Measurements from ENCODE around the gene RAP2C.
A peak's percentile ranks its signal among the peaks of the same experiment; 100 is the strongest.

The RAP2C gene

DNA sequence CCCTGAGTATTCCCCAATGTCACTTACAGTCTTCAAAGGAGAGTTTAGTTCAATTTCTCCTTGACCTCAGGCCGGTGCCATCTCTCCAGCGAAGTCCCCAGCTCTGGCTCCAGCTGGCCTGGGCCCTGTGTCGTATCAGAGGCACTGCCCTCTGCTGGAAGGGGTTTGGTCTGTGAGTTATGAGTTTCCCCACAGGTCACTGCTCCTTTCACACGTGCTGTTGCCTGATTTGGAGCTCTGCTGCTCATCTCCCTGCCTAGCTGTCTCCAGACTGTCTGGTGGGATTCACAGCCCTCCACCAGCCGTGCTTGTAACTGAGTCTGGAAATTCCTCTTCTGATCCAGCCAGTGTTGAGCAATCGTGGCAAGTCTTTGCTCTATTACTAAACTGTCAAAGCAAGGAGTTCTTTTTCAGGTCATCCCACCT lies at the start of gene RAP2C:
RAP2C (minus strand) TSS at position 105 of the 426 bp plus-strand sequence. CDS start 2,179 bp downstream, outside the sequence.
- H3K4me3 Mint-ChIP-seq: peak within 1 kb of the TSS; percentile 89
- H3K27me3 Mint-ChIP-seq: no peaks in the 10 kb centered on the region
- peak within 1 kb of the TSS; percentile 92 for H3K27ac Mint-ChIP-seq
- no peaks in the 10 kb centered on the region for H3K9me3 Mint-ChIP-seq (ENCODE audit: low read depth)
- peaks cover 26% of the 10 kb centered on the region for H3K4me1 Mint-ChIP-seq (ENCODE audit: low read depth)
- peaks cover 4% of the 10 kb centered on the region for H3K36me3 Mint-ChIP-seq

DNA sequence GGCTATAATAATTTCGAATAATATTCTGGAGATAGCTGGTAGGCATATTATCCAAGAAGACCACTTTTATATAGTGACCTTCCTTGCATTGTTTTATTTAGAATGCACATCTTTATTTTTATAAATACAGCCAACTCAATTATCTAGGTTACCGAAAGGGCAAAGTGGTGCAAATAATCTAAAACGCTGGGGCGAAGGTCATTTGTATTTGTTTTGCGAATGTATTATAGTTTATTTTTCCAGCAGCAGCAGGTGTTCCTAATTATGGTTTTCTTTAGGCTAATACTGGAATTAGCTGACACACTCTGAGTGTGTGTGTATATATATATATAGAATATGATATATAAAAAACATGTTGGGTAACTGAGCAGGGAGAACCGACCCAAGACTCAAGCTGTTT lies 48.1 kb upstream of the RAP2C start:
- H3K9me3 Mint-ChIP-seq (ENCODE audit: low read depth): no peaks in the 10 kb centered on the region
- peaks cover 2% of the 10 kb centered on the region for H3K36me3 Mint-ChIP-seq
- H3K27ac Mint-ChIP-seq: no peak overlapping the region
- H3K4me1 Mint-ChIP-seq (ENCODE audit: low read depth): peaks cover 5% of the 10 kb centered on the region
- no peaks in the 10 kb centered on the region for H3K27me3 Mint-ChIP-seq
- no peak overlapping the region for H3K4me3 Mint-ChIP-seq

DNA sequence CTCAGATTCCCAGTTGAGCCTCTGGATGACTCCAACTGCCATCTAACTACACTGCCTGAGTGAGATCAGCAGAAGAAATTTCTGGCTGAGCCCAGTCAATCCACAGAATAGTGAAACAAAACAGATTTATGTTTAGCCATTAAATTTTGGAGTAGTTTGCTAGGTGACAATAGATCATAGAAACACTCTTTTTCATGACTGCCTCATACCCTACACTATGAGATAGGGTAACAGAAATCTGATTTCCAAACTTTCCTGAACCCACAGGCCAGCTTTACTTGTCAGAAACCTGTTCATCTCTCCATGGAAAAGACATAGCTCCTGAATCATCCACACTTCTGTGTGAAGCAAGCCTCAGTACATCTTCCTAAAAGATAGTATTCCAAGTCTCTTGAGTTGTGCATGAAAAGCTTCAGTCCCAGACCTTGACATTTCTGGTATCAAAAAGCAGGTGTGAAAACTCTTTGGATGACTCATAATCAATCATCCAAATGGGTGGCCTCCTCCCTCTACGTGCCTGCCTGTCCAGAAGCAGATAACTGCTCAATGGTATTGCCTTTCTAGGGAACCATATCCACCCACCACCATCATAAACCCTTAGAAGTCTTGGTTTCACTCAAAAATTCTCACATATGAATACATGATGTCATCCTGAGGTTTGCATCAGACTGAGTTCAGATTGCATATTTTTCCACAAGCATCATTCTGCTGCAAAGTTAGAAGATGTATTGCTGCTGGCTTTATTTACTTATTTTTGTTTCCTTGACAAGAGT lies 47.5 kb upstream of the RAP2C start:
- Mint-ChIP-seq H3K4me3 (no peak overlapping the region), H3K27ac (no peak overlapping the region), H3K9me3 (ENCODE audit: low read depth) (no peaks in the 10 kb centered on the region), H3K36me3 (peaks cover 2% of the 10 kb centered on the region), H3K27me3 (no peaks in the 10 kb centered on the region), H3K4me1 (ENCODE audit: low read depth) (peaks cover 5% of the 10 kb centered on the region)

DNA sequence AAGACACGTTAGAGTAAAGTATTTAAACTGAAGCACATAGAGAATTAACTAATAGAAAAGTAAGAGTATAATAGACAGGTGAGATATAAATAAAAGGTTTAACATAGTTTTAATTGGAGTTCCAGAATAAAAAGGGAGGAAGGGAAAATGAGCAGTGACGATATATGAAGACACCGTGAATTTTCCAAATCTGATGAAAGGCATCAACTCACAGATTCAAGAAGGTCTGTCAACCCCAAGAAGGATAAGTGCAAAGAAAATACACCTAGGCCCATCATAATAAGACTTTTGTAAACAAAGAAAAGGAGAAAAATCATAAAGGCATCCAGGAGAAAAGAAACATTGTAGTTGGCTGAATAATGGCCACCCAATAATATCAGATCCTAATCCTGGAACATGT lies 43.9 kb upstream of the RAP2C start:
- Mint-ChIP-seq H3K27me3 (no peaks in the 10 kb centered on the region), H3K4me3 (no peak overlapping the region)

DNA sequence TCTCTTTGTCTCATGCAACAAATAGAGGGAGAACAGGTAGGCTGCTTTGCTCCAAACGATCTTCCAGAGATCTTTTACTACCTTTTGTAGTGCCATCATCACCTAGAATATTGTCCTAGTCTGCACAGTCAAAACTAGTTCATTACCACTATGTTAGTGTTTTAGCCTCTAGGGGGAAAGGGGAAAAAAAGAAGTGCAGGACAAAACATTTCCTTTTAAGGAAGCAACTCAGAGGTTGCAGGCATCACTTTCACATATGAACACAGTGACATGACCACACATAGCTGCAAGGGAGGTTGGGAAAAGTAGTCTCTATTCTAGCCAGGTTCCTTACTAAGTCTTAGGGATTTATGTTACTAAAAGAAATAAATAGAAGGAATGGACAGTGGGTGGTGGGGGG lies 39.3 kb upstream of the RAP2C start:
- Mint-ChIP-seq H3K27me3 (no peaks in the 10 kb centered on the region), H3K9me3 (ENCODE audit: low read depth) (no peaks in the 10 kb centered on the region), H3K36me3 (peaks cover 9% of the 10 kb centered on the region), H3K27ac (no peak overlapping the region), H3K4me3 (no peak overlapping the region), H3K4me1 (ENCODE audit: low read depth) (no peaks in the 10 kb centered on the region)

More for the DNA sequence above, 43.9 kb upstream of the RAP2C start:
- Mint-ChIP-seq H3K27ac (no peak overlapping the region), H3K36me3 (peaks cover 9% of the 10 kb centered on the region), H3K4me1 (ENCODE audit: low read depth) (peaks cover 5% of the 10 kb centered on the region), H3K9me3 (ENCODE audit: low read depth) (no peaks in the 10 kb centered on the region)

DNA sequence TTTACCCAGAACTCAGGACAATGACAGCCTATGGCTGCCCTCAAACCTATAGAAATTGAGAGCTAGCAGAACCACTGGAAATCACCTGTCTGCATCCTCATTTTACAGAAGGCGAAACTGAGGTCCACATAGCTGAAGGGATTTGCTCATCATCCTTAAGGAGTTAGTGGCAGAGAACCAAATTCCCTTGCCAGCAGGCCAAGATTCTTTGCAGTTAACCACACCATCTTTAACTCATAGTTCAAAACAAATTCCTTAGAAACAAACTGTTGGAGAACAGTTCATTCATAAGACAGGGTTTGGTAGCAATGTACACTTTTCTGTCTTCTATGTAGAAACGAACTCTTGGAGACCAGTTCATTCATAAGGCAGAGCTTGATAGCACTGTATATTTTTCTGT lies 37.9 kb upstream of the RAP2C start:
- H3K9me3 Mint-ChIP-seq (ENCODE audit: low read depth): no peaks in the 10 kb centered on the region
- no peak overlapping the region for H3K27ac Mint-ChIP-seq
- no peak overlapping the region for H3K4me3 Mint-ChIP-seq
- no peaks in the 10 kb centered on the region for H3K4me1 Mint-ChIP-seq (ENCODE audit: low read depth)
- H3K27me3 Mint-ChIP-seq: no peaks in the 10 kb centered on the region
- peaks cover 12% of the 10 kb centered on the region for H3K36me3 Mint-ChIP-seq

DNA sequence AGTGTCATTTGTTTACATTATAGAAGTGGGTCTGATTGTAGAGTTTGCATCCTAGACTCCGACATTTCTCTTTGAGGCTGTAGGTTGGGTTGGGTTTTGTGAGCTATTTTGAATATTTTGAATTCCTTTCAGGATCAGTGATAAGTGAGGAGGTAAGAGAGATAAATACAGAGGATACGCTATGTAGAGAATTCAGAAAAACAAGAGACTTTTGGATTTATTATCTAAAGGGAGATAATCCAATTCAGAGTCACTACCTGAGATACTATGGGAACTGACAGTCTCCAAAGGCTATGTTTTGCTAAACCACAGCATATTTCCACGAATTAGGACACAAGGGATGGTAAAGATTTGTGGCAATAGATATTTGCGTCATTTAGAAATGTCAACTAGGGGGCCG lies 16.9 kb upstream of the RAP2C start:
- no peak overlapping the region for H3K27ac Mint-ChIP-seq
- no peaks in the 10 kb centered on the region for H3K27me3 Mint-ChIP-seq
- H3K4me3 Mint-ChIP-seq: no peak overlapping the region
- H3K9me3 Mint-ChIP-seq (ENCODE audit: low read depth): no peaks in the 10 kb centered on the region
- H3K36me3 Mint-ChIP-seq: peaks cover 5% of the 10 kb centered on the region
- peaks cover 11% of the 10 kb centered on the region for H3K4me1 Mint-ChIP-seq (ENCODE audit: low read depth)

DNA sequence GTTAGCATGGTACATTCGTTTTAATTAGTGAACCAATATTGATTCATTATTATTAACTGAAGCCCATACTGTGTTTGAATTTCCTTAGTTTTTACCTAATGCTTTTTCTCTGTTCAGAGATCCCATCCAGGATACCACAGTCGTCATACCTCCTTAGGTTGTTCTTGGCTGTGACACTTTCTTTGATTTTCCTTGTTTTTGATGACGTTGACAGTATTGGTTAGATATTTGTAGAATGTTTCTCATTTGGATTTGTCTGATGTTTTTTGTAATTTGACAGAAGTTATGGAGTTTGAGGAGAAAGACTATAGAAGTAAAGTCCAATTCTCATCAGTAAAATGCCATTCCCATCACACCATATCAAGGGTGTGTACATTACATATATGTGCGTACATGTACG lies 16.2 kb upstream of the RAP2C start:
- H3K27ac Mint-ChIP-seq: no peak overlapping the region
- no peaks in the 10 kb centered on the region for H3K27me3 Mint-ChIP-seq
- H3K4me1 Mint-ChIP-seq (ENCODE audit: low read depth): peaks cover 11% of the 10 kb centered on the region
- no peak overlapping the region for H3K4me3 Mint-ChIP-seq
- no peaks in the 10 kb centered on the region for H3K9me3 Mint-ChIP-seq (ENCODE audit: low read depth)
- peaks cover 3% of the 10 kb centered on the region for H3K36me3 Mint-ChIP-seq

DNA sequence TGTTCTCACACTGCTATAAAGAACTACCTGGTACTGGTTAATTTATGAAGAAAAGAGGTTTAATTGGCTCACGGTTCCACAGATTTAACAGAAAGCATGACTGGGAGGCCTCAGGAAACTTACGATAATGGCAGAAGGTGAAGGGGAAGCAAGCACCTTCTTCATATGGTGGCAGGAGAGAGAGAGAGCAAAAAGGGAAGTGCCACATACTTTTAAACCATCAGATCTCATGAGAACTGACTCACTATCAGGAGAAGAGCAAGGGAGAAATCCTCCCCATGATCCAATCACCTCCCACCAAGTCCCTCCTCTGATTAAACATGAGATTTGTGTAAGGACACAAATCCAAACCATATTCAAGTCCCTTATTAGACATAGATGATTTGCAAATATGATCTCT lies 12.3 kb upstream of the RAP2C start:
- Mint-ChIP-seq H3K4me3 (no peak overlapping the region), H3K36me3 (peaks cover 3% of the 10 kb centered on the region), H3K4me1 (ENCODE audit: low read depth) (peaks cover 22% of the 10 kb centered on the region), H3K27me3 (no peaks in the 10 kb centered on the region), H3K27ac (no peak overlapping the region), H3K9me3 (ENCODE audit: low read depth) (no peaks in the 10 kb centered on the region)

DNA sequence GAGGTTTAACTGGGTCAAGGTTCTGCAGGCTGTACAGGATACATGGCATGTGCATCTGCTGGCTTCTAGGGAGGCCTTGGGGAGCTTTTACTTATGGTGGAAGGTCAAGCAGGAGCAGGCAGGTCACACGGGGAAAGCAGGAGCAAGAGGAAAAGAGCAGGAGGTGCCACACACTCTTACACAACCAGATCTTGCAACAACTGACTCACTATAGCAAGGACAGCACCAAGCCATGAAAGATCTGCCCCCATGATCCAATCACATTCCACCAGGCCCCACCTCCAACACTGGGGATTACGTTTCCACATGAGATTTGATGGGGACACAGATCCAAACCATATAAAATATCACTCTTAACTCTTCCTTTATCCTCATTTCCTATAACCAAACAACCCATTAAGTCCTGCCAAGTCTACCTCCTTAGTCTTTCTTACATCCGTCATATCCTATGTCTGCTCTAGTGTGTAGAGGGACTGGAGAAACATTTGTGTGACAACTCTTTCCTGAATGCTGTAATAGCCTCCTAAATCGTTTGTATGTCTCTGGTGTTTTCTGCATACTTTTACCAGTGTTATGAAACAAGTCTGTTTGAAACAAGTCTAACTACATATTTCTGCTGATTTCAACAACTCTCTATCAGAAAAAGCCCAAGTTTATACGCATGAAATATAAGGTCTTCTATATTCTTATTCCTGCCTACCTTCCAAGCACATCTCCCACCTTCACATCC lies 8.3 kb upstream of the RAP2C start:
- Mint-ChIP-seq H3K27ac (no peak overlapping the region), H3K9me3 (ENCODE audit: low read depth) (no peaks in the 10 kb centered on the region), H3K4me3 (no peak overlapping the region), H3K4me1 (ENCODE audit: low read depth) (peaks cover 15% of the 10 kb centered on the region), H3K36me3 (peaks cover 2% of the 10 kb centered on the region), H3K27me3 (no peaks in the 10 kb centered on the region)

DNA sequence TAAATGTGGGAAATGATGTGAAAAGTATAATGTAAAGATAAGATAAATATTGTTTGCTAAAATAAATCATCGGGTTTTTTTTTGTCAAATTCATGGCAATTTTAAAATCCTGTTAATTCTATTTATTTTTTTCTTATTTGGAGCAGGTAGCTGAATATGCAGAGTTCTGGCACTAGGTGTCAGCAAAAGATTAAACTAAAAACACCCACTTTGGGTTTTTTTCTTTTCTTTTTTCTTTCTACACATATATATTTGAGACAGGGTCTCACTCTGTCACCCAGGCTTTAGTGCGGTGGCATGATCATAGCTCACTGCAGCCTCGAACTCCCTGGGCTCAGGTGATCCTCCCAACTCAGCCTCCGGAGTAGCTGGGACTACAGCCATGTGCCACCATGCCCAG lies 6.9 kb upstream of the RAP2C start:
- no peaks in the 10 kb centered on the region for H3K27me3 Mint-ChIP-seq
- peaks cover 11% of the 10 kb centered on the region for H3K4me1 Mint-ChIP-seq (ENCODE audit: low read depth)
- no peaks in the 10 kb centered on the region for H3K36me3 Mint-ChIP-seq
- H3K27ac Mint-ChIP-seq: no peak overlapping the region
- no peak overlapping the region for H3K4me3 Mint-ChIP-seq
- no peaks in the 10 kb centered on the region for H3K9me3 Mint-ChIP-seq (ENCODE audit: low read depth)

DNA sequence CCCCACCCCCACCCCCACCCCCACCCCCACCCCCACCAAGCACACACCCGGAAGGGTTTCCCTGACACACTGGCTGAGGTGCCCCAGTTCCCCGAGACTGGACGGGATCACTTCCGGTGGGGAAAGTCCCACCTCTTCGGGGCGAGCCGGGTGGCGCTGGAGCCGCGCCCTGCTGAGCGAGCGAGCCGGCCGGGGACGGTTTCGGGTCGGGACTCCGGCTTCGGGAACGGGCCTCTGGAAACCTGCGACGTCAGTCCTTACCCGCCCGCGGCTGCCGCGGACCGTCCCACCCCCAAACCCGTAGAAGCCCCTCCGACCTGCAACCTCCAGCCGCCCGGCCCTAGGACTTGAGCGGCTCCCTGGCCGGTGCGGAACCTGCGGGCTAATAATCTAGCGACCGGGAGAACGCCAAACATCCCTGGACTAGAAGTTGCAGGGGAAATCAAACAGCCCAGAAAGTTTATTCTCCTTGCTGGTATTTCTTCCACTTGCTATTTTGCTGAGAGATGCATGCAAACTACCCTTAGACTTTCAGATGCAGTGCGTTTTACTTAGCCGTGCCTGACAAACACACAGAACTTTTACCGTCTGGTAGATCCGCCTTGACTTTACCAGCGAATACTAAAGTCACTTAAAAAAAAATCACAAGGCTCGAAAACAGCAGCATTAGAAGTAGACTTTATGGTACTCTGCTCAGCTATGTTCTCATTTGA lies 991 bp downstream of the RAP2C start:
- Mint-ChIP-seq H3K36me3 (peaks cover 7% of the 10 kb centered on the region), H3K27me3 (no peaks in the 10 kb centered on the region), H3K4me3 (peak overlapping the region; percentile 89), H3K9me3 (ENCODE audit: low read depth) (no peaks in the 10 kb centered on the region), H3K4me1 (ENCODE audit: low read depth) (peaks cover 33% of the 10 kb centered on the region), H3K27ac (peak overlapping the region; percentile 92)

DNA sequence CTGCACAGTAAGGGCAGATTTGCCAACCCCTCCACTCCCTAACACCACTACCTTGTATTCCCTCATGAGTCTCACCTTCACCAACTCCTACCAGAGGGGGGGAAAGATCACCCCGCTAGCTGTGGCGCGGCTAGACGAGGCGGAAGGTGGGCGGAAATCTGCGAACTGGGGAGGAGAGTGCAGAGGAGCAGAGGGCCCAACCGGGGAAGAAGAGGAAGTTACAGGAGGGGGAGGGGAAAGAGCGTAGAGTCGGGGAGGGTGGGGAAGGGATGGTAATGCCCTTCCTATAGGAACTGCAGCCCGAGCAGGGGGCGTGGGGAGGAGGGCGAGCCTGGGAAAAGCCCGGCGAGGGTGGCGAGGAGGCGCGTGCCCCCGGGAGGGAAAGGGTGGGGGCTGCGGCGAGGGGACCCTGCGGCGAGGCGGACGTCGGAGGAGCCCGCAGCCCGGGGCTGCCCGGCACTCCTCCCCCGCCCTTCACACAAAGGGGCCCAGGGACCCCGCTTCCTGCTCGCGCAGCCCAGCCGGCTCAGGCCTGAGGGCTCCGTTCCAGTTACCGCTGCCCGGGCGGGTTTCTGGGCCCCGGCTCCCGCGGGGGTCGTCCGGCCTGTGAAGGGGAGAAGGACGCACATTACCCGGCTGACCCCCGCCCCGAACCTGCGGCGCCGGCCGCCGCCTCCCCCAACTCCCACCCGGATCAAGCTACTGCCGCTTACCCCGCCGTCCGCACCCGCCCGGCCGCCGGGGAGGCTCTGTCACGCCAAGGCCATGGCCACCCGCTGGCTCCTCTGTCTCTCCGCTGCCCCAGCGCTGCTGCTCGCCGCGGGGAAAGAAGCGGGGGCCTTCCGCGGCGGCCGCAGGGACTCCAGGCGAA lies 1.8 kb downstream of the RAP2C start:
- peak overlapping the region; percentile 96 for H3K4me3 Mint-ChIP-seq
- H3K27ac Mint-ChIP-seq: peak overlapping the region; percentile 97
- no peaks in the 10 kb centered on the region for H3K27me3 Mint-ChIP-seq
- peaks cover 39% of the 10 kb centered on the region for H3K4me1 Mint-ChIP-seq (ENCODE audit: low read depth)
- H3K36me3 Mint-ChIP-seq: peaks cover 10% of the 10 kb centered on the region
- H3K9me3 Mint-ChIP-seq (ENCODE audit: low read depth): no peaks in the 10 kb centered on the region

DNA sequence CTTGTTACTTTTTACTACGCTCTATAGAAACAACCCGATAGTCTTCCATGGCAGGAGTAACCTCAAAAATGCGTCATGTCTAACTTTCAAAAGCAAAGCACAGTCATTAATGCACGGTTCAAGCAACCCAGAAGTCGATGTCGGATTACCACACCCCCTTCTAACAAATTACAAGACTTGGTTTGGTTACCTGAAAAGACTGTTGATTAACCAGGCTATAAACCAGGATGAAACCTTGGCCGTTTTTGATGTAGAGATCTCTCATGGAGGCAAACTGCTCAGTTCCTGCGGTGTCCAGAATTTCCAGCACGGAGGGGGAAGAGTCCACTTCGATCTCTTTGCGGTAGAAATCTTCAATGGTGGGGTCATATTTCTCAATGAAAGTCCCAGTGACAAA lies 2.4 kb downstream of the RAP2C start:
- peaks cover 10% of the 10 kb centered on the region for H3K36me3 Mint-ChIP-seq
- peaks cover 43% of the 10 kb centered on the region for H3K4me1 Mint-ChIP-seq (ENCODE audit: low read depth)
- no peaks in the 10 kb centered on the region for H3K27me3 Mint-ChIP-seq
- H3K9me3 Mint-ChIP-seq (ENCODE audit: low read depth): no peaks in the 10 kb centered on the region
- H3K4me3 Mint-ChIP-seq: peak overlapping the region; percentile 96
- peak overlapping the region; percentile 97 for H3K27ac Mint-ChIP-seq

All from activated naive CD8-positive, alpha-beta T cell (primary cell).